ENCODE data around the gene DPH5.
"Not testable (repeated sequence)": the region's sequence is repeated elsewhere in the genome, so short reads cannot be mapped to it uniquely, and the experiment has no call there.

The DPH5 gene

DNA sequence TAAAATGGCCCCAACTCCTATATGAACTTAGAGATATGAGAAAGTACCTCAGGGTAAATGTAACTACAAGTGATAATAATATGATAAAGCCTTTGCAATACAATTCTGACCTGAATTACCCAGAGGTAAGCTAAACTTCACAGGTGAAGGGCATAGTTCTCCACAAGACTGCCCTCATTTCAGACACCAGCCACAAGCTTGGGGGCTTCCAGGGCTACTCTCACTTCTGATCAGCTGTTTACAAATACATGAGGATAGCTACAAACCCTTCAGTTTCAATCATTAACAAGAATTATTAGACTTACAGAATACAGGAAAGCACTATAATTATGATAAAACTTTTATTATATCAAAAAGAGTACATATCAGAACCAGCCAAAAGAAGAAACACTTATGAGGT lies 18.7 kb upstream of the DPH5 start:
- TF ChIP-seq, protein P1, sequence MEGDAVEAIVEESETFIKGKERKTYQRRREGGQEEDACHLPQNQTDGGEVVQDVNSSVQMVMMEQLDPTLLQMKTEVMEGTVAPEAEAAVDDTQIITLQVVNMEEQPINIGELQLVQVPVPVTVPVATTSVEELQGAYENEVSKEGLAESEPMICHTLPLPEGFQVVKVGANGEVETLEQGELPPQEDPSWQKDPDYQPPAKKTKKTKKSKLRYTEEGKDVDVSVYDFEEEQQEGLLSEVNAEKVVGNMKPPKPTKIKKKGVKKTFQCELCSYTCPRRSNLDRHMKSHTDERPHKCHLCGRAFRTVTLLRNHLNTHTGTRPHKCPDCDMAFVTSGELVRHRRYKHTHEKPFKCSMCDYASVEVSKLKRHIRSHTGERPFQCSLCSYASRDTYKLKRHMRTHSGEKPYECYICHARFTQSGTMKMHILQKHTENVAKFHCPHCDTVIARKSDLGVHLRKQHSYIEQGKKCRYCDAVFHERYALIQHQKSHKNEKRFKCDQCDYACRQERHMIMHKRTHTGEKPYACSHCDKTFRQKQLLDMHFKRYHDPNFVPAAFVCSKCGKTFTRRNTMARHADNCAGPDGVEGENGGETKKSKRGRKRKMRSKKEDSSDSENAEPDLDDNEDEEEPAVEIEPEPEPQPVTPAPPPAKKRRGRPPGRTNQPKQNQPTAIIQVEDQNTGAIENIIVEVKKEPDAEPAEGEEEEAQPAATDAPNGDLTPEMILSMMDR (IDR thresholded peaks at IDR 0.05; ENCODE audit: low read depth, low read length), result no peak
- no peak overlapping the region for H3K4me3 ChIP-seq (ENCODE audit: low read depth, low read length)

DNA sequence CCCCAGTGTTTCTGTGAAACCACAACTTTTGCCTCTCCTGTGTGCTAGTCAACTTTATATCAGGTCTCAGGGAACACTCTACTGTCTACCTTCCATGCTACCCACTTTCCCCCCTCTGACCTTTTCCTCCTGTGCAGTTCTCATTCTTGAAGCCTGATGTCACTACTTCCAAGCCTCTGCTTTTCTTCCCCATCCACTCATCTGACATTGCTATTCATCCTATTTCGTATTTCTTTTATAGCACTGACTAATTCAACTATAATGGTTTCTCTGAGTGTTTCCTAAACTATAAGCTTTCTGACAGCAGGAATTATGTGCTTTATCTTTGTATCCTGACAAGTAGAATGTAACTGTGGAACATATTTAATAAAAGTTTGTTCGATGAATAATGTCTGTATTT lies 18.2 kb upstream of the DPH5 start:
- TF ChIP-seq, protein P1 (IDR thresholded peaks at IDR 0.05; ENCODE audit: low read depth, low read length), result no peak

DNA sequence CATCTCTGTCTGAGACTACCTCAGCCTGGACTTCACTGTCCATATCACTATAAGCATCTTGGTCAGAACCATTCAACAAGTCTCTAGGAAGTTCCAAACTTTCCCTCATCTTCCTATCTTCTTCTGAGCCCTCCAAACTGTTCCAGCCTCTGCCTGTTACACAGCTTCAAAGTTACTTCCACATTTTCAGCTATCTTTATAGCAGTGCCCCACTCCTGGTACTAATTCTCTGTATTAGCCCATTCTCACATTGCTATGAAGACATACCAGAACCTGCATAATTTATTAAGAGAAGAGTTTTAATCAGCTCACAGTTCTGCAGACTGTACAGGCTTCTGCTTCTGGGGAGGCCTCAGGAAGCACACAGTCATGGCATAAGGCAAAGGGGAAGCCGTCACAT lies 15.7 kb upstream of the DPH5 start:
- TF ChIP-seq, protein P1 (IDR thresholded peaks at IDR 0.05; ENCODE audit: low read depth, low read length), result no peak
- H3K4me3 ChIP-seq (ENCODE audit: low read depth, low read length), result no peak overlapping the region

More for the DNA sequence above, 18.2 kb upstream of the DPH5 start:
- H3K4me3 ChIP-seq (ENCODE audit: low read depth, low read length), result no peak overlapping the region

DNA sequence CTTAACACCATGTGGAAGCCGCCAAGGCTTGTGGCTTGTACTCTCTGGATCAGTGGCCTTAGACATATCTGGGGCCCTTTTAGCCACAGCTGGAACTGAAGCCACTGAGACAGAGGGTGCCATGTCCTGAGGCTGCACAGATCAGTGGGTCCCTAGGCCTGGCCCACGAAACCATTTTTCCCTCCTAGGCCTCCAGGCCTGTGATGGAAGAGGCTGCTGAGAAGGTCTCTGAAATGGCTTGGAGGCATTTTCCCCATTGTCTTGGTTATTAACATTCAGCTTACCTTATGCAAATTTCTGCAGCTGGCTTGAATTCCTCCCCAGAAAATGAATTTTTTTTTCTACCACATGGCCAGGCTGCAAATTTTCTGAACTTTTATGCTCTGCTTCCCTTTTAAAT lies 15.1 kb upstream of the DPH5 start:
- TF ChIP-seq, protein P1 (IDR thresholded peaks at IDR 0.05; ENCODE audit: low read depth, low read length), result no peak

DNA sequence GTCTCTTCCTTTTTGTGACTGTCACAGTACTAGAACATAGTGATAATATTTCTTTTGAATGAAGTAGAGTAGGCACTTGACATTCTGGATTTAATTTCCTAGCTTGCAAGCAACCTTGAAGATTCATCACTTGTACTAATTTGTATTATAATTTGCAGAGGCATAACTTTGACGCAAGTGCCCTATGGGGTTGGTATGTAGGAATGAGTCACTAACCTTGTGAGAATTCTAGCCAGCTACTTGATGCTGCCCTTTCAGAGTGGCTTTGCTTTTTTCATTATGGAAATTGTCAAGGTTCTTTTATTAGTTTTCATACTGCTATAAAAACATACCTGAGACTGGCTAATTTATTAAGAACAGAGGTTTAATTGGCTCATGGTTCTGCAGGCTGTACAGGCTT lies 13.7 kb upstream of the DPH5 start:
- TF ChIP-seq, protein P1 (IDR thresholded peaks at IDR 0.05; ENCODE audit: low read depth, low read length), result no peak

More for the DNA sequence above, 15.1 kb upstream of the DPH5 start:
- H3K4me3 ChIP-seq (ENCODE audit: low read depth, low read length), result no peak overlapping the region

DNA sequence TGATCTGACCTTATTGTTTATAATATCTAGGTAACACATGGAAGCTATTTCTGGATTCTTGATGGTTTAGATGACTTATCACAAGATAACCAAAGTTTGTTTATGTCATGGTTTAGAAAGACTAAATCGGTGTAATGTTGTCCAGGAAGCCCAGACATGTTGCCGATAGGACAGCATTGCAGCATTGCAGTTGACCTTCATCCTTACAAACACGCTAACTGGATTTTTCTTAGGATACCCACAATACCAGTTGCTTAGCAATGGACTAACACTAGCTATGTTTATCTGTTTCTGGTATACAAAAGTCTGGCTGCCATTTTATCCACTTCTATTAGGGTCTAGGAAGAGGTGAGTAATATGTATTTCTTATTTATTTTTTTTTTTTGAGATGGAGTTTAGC lies 11.7 kb upstream of the DPH5 start:
- TF ChIP-seq, protein P1 (IDR thresholded peaks at IDR 0.05; ENCODE audit: low read depth, low read length), result no peak
- no peak overlapping the region for H3K4me3 ChIP-seq (ENCODE audit: low read depth, low read length)

More for the DNA sequence above, 13.7 kb upstream of the DPH5 start:
- no peak overlapping the region for H3K4me3 ChIP-seq (ENCODE audit: low read depth, low read length)

DNA sequence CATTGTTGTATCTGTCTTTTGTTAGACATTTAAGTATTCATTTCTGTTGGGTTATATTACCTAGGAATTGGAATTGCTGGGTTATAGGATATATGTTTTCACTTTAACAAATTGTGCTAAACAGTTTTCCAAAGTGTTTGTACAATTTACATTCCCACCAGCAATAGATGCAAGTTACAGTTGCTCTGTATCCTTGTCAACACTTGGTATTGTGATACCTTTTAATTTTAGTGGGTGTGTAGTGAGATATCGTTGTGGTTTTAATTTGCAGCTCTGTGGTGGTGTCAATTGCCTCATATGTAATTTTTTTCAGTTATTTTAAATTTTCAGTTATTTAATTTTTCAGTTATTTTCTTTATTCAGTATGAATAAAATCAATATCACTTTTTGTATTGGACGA lies 7.4 kb upstream of the DPH5 start:
- H3K4me3 ChIP-seq (ENCODE audit: low read depth, low read length), result no peak overlapping the region
- TF ChIP-seq, protein P1 (IDR thresholded peaks at IDR 0.05; ENCODE audit: low read depth, low read length), result no peak

DNA sequence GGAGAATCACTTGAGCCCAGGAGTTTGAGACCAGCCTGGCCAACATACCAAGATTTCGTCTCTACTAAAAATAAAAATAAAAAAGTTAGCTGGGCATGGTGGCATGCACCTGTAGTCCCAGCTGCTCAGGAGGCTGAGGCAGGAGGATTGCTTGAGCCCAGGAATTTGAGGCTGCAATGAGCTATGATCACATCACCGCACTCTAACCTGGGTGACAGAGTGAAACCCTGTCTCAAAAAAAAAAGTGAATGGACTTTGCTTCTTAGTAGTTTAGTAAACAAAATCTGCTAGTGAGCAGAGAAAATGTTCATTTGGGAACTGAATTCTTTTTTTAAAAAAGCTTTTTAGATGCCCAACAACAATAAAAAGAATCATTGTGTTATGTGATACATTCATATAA lies 6.5 kb upstream of the DPH5 start:
- H3K4me3 ChIP-seq (ENCODE audit: low read depth, low read length), result not testable (repeated sequence)

Measured in WI38 (cell line).